Type B pancreatic cell (in vitro differentiated cells): ENCODE data around the gene PSMC1. TPM values are rescaled to one million over a fixed set of nuclear protein-coding genes. Genes with fewer than 3 reads are reported as not detected.

Experiments
- DNase-seq: peaks from one replicate; pipeline ENCODE4 v3.0.0; 2021; ENCODE audit warnings: mixed read lengths; ENCODE audit not compliant: unreplicated experiment; ENCODE audit errors: extremely low spot score
- H3K27ac Mint-ChIP-seq: 2 replicates; pipeline ENCODE4 v1.8.0; 2021; ENCODE audit warnings: mild to moderate bottlenecking, mixed read lengths
- H3K27me3 Mint-ChIP-seq: 2 replicates; pipeline ENCODE4 v1.8.0; 2021; ENCODE audit warnings: mixed read lengths
- H3K36me3 Mint-ChIP-seq: 2 replicates; pipeline ENCODE4 v1.8.0; 2021; ENCODE audit warnings: mixed read lengths
- H3K4me1 Mint-ChIP-seq: one replicate; pipeline ENCODE4 v1.8.0; 2021; ENCODE audit warnings: mixed read lengths; ENCODE audit not compliant: unreplicated experiment
- H3K4me3 Mint-ChIP-seq: 2 replicates; pipeline ENCODE4 v1.8.0; 2021; ENCODE audit warnings: mild to moderate bottlenecking, mixed read lengths
- H3K9me3 Mint-ChIP-seq: 2 replicates; pipeline ENCODE4 v1.8.0; 2021; ENCODE audit warnings: mixed read lengths
- CTCF ChIP-seq: fragments of 200-600 bp; sonication (generic); conservative IDR thresholded peaks from 2 replicates; pipeline ENCODE4 v1.5.0; 2021; ENCODE audit warnings: antibody characterized with exemption, mild to moderate bottlenecking
- total RNA-seq: library from RNA; stranded (reverse); gene quantifications from 2 replicates; pipeline ENCODE4 v1.2.1, GENCODE V29; 2021; ENCODE audit warnings: low replicate concordance

PSMC1 gene
- total RNA-seq, 1 donor from 2014 or later, result 109 TPM

- no peak for DNase-seq
- Mint-ChIP-seq H3K9me3 (no peaks in the 10 kb centered on the region), H3K4me3 (no peak overlapping the region), H3K36me3 (peaks cover 12% of the 10 kb centered on the region), H3K27ac (no peak overlapping the region), H3K27me3 (no peaks in the 10 kb centered on the region), H3K4me1 (peaks cover 8% of the 10 kb centered on the region)
- no peak for TF ChIP-seq CTCF
Observed at GRCh38 chr14:90303473-90303872, 47.1 kb downstream of the PSMC1 start.

- peaks cover 8% of the 10 kb centered on the region for H3K4me1 Mint-ChIP-seq
- no peak overlapping the region for H3K27ac Mint-ChIP-seq
Observed at GRCh38 chr14:90304502-90304901, 48.1 kb downstream of the PSMC1 start.

GRCh38 chr14:90305176-90305601 is 48.8 kb downstream of the PSMC1 start:
- no peak for TF ChIP-seq CTCF
- no peak overlapping the region for H3K27ac Mint-ChIP-seq
- peaks cover 8% of the 10 kb centered on the region for H3K4me1 Mint-ChIP-seq
- no peak for DNase-seq
- H3K9me3 Mint-ChIP-seq, result no peaks in the 10 kb centered on the region
- peaks cover 28% of the 10 kb centered on the region for H3K36me3 Mint-ChIP-seq
- H3K27me3 Mint-ChIP-seq, result no peaks in the 10 kb centered on the region
- H3K4me3 Mint-ChIP-seq, result no peak overlapping the region

More at GRCh38 chr14:90304502-90304901, 48.1 kb downstream of the PSMC1 start:
- H3K27me3 Mint-ChIP-seq, result no peaks in the 10 kb centered on the region
- no peak overlapping the region for H3K4me3 Mint-ChIP-seq
- peaks cover 22% of the 10 kb centered on the region for H3K36me3 Mint-ChIP-seq
- no peak for TF ChIP-seq CTCF
- H3K9me3 Mint-ChIP-seq, result no peaks in the 10 kb centered on the region
- no peak for DNase-seq

- H3K9me3 Mint-ChIP-seq, result no peaks in the 10 kb centered on the region
- no peaks in the 10 kb centered on the region for H3K4me1 Mint-ChIP-seq
- no peaks in the 10 kb centered on the region for H3K27me3 Mint-ChIP-seq
- TF ChIP-seq CTCF, result no peak
- H3K27ac Mint-ChIP-seq, result no peak overlapping the region
- H3K36me3 Mint-ChIP-seq, result peaks cover 30% of the 10 kb centered on the region
- H3K4me3 Mint-ChIP-seq, result no peak overlapping the region
- DNase-seq, result no peak
Observed at GRCh38 chr14:90308561-90308960, 52.2 kb downstream of the PSMC1 start.

GRCh38 chr14:90317286-90317685 is 60.9 kb downstream of the PSMC1 start:
- Mint-ChIP-seq H3K4me3 (no peak overlapping the region), H3K36me3 (peaks cover 30% of the 10 kb centered on the region), H3K27ac (no peak overlapping the region), H3K4me1 (no peaks in the 10 kb centered on the region), H3K27me3 (no peaks in the 10 kb centered on the region), H3K9me3 (peaks cover 7% of the 10 kb centered on the region)
- no peak for TF ChIP-seq CTCF
- DNase-seq, result no peak

- no peaks in the 10 kb centered on the region for H3K4me1 Mint-ChIP-seq
- no peaks in the 10 kb centered on the region for H3K27me3 Mint-ChIP-seq
- peaks cover 7% of the 10 kb centered on the region for H3K9me3 Mint-ChIP-seq
- H3K36me3 Mint-ChIP-seq, result peaks cover 30% of the 10 kb centered on the region
- no peak for DNase-seq
- H3K4me3 Mint-ChIP-seq, result no peak overlapping the region
- H3K27ac Mint-ChIP-seq, result no peak overlapping the region
- TF ChIP-seq CTCF, result no peak
Observed at GRCh38 chr14:90318016-90318415, 61.7 kb downstream of the PSMC1 start.
